ENCODE measurements around the gene NBAS. TPM values are rescaled to one million over a fixed set of nuclear protein-coding genes. Genes with fewer than 3 reads are reported as not detected.

The NBAS gene
- total and polyA plus RNA-seq, 2 experiments from 2014 or later: 21.2 to 51.8 TPM

GRCh38 chr2:15306706-15307105, 254.4 kb downstream of the NBAS start:
- no peak for DNase-seq
- WGBS, 2 experiments (ENCODE audit: low coverage in 1 of 2, low lambda C conversion rate in 2 of 2, missing lambda C conversion rate in 2 of 2): 92 to 94% methylated on average over 3 of the region's 3 CpGs
- no peaks in the 10 kb centered on the region for H4K20me1 ChIP-seq (ENCODE audit: insufficient read depth)
- no peak for TF ChIP-seq EZH2 (IDR thresholded peaks at IDR 0.05; ENCODE audit: insufficient read depth, poor library complexity, severe bottlenecking)
- no peak for TF ChIP-seq EZH2phosphoT487 (IDR thresholded peaks at IDR 0.05; ENCODE audit: insufficient read depth, low read depth)
- H3K79me2 ChIP-seq (ENCODE audit: insufficient read depth): no peaks in the 10 kb centered on the region
- no peaks in the 10 kb centered on the region for H3K9me3 ChIP-seq (ENCODE audit: low read depth)
- H3K36me3 ChIP-seq (ENCODE audit: low read depth): peaks cover 18% of the 10 kb centered on the region; the same call in 1 of the 2 replicates
- H3K9me2 ChIP-seq (ENCODE audit: insufficient read depth): no peaks in the 10 kb centered on the region
- H3K27me3 ChIP-seq (replicated peaks; ENCODE audit: insufficient read depth): no peaks in the 10 kb centered on the region
- H3F3A ChIP-seq (ENCODE audit: insufficient read depth): no peaks in the 10 kb centered on the region
- H3K4me2 ChIP-seq (ENCODE audit: unreplicated experiment): no peak overlapping the region
- in situ Hi-C loops (cut with MboI): no loop called here
- H2AFZ ChIP-seq: no peak overlapping the region
- no peak overlapping the region for H3K27ac ChIP-seq
- no peak overlapping the region for H3K9ac ChIP-seq
- H3K4me3 ChIP-seq: no peak overlapping the region
- peaks cover 8% of the 10 kb centered on the region; the same call in 1 of the 2 replicates for H3K4me1 ChIP-seq (ENCODE audit: insufficient read depth)

- Histone ChIP-seq H4K20me1 (ENCODE audit: insufficient read depth) (no peaks in the 10 kb centered on the region), H3K4me1 (ENCODE audit: insufficient read depth) (peaks cover 15% of the 10 kb centered on the region; the same call in 1 of the 2 replicates), H3K4me2 (ENCODE audit: unreplicated experiment) (no peak overlapping the region), H3K9me3 (ENCODE audit: low read depth) (no peaks in the 10 kb centered on the region), H3K27ac (no peak overlapping the region), H2AFZ (no peak overlapping the region), H3K4me3 (no peak overlapping the region), H3K27me3 (replicated peaks; ENCODE audit: insufficient read depth) (no peaks in the 10 kb centered on the region), H3F3A (ENCODE audit: insufficient read depth) (no peaks in the 10 kb centered on the region), H3K9ac (no peak overlapping the region), H3K9me2 (ENCODE audit: insufficient read depth) (no peaks in the 10 kb centered on the region), H3K79me2 (ENCODE audit: insufficient read depth) (no peaks in the 10 kb centered on the region), H3K36me3 (ENCODE audit: low read depth) (peaks cover 18% of the 10 kb centered on the region; the same call in 1 of the 2 replicates)
- WGBS, 2 experiments (ENCODE audit: low coverage in 1 of 2, low lambda C conversion rate in 2 of 2, missing lambda C conversion rate in 2 of 2): 74 to 78% methylated on average over 2 of the region's 2 CpGs
- in situ Hi-C loops (cut with MboI): no loop called here
- no peak for DNase-seq
- TF ChIP-seq EZH2phosphoT487 (IDR thresholded peaks at IDR 0.05; ENCODE audit: insufficient read depth, low read depth) (no peak), EZH2 (IDR thresholded peaks at IDR 0.05; ENCODE audit: insufficient read depth, poor library complexity, severe bottlenecking) (no peak)
Measured at GRCh38 chr2:15303874-15304273, 257.3 kb downstream of the NBAS start.

GRCh38 chr2:15302154-15302553, 259.0 kb downstream of the NBAS start:
- Histone ChIP-seq H3K4me1 (ENCODE audit: insufficient read depth) (peaks cover 15% of the 10 kb centered on the region; the same call in 1 of the 2 replicates), H3K4me2 (ENCODE audit: unreplicated experiment) (no peak overlapping the region), H4K20me1 (ENCODE audit: insufficient read depth) (no peaks in the 10 kb centered on the region), H3K27ac (no peak overlapping the region), H3K4me3 (no peak overlapping the region), H3K27me3 (replicated peaks; ENCODE audit: insufficient read depth) (no peaks in the 10 kb centered on the region), H2AFZ (no peak overlapping the region), H3K9me2 (ENCODE audit: insufficient read depth) (no peaks in the 10 kb centered on the region), H3K79me2 (ENCODE audit: insufficient read depth) (no peaks in the 10 kb centered on the region), H3K9me3 (ENCODE audit: low read depth) (no peaks in the 10 kb centered on the region), H3F3A (ENCODE audit: insufficient read depth) (no peaks in the 10 kb centered on the region), H3K36me3 (ENCODE audit: low read depth) (peaks cover 16% of the 10 kb centered on the region; the same call in 1 of the 2 replicates), H3K9ac (no peak overlapping the region)
- in situ Hi-C loops (cut with MboI): no loop called here
- no peak for TF ChIP-seq EZH2 (IDR thresholded peaks at IDR 0.05; ENCODE audit: insufficient read depth, poor library complexity, severe bottlenecking)
- TF ChIP-seq EZH2phosphoT487 (IDR thresholded peaks at IDR 0.05; ENCODE audit: insufficient read depth, low read depth): no peak
- peak; percentile 68 for DNase-seq
- WGBS, 2 experiments (ENCODE audit: low coverage in 1 of 2, low lambda C conversion rate in 2 of 2, missing lambda C conversion rate in 2 of 2): 35 to 36% methylated on average over 3 of the region's 3 CpGs

- H4K20me1 ChIP-seq (ENCODE audit: insufficient read depth): no peaks in the 10 kb centered on the region
- in situ Hi-C loops (cut with MboI): no loop called here
- H3K9me3 ChIP-seq (ENCODE audit: low read depth): no peaks in the 10 kb centered on the region
- no peak overlapping the region for H2AFZ ChIP-seq
- no peak for TF ChIP-seq EZH2phosphoT487 (IDR thresholded peaks at IDR 0.05; ENCODE audit: insufficient read depth, low read depth)
- TF ChIP-seq EZH2 (IDR thresholded peaks at IDR 0.05; ENCODE audit: insufficient read depth, poor library complexity, severe bottlenecking): no peak
- H3K27ac ChIP-seq: no peak overlapping the region
- WGBS, 2 experiments (ENCODE audit: low coverage in 1 of 2, low lambda C conversion rate in 2 of 2, missing lambda C conversion rate in 2 of 2): 83 to 85% methylated on average over 11 of the region's 11 CpGs
- H3K4me2 ChIP-seq (ENCODE audit: unreplicated experiment): no peak overlapping the region
- peaks cover 15% of the 10 kb centered on the region; the same call in 1 of the 2 replicates for H3K4me1 ChIP-seq (ENCODE audit: insufficient read depth)
- no peaks in the 10 kb centered on the region for H3K79me2 ChIP-seq (ENCODE audit: insufficient read depth)
- H3K4me3 ChIP-seq: no peak overlapping the region
- H3K9me2 ChIP-seq (ENCODE audit: insufficient read depth): no peaks in the 10 kb centered on the region
- no peak for DNase-seq
- no peak overlapping the region for H3K9ac ChIP-seq
- no peaks in the 10 kb centered on the region for H3K27me3 ChIP-seq (replicated peaks; ENCODE audit: insufficient read depth)
- H3K36me3 ChIP-seq (ENCODE audit: low read depth): peaks cover 8% of the 10 kb centered on the region; the same call in 1 of the 2 replicates
- no peaks in the 10 kb centered on the region for H3F3A ChIP-seq (ENCODE audit: insufficient read depth)
Measured at GRCh38 chr2:15300624-15301573, 260.2 kb downstream of the NBAS start.

All from GM23248 (cell line).